Naive thymus-derived CD4-positive, alpha-beta T cell (primary cell): Measurements from ENCODE around the gene DUS1L. TPM values are rescaled to one million over a fixed set of nuclear protein-coding genes. Genes with fewer than 3 reads are reported as not detected.

Source experiments
- ATAC-seq: fragments of 150-1000 bp; cut with Tn5 transposase; 2 replicates; pipeline ENCODE4 v1.10.0; 2021; ENCODE audit warnings: mild to moderate bottlenecking, moderate library complexity
- CTCF ChIA-PET: fragments of 350-600 bp; sonication (Branson Sonifier 250); formaldehyde crosslinking; loops from one replicate; lab custom pipeline; 2021; ENCODE audit warnings: antibody characterized with exemption; lab: Charles Lee
- POLR2A ChIA-PET: fragments of 350-600 bp; sonication (Branson Sonifier 250); formaldehyde crosslinking; loops from one replicate; lab custom pipeline; 2021; ENCODE audit warnings: antibody characterized with exemption, inconsistent platforms; lab: Charles Lee
- DNase-seq, 9 donors: peaks; one replicate each; pipeline versions ENCODE4 v3.0.0 to v3.0.0-alpha.2; 2020 to 2022; ENCODE audit warnings: mixed read lengths in 1 of 9
- H3K27ac ChIP-seq: one replicate; pipeline ENCODE4 v1.7.0; 2013; ENCODE audit warnings: mild to moderate bottlenecking, low read depth, low read length, moderate library complexity
- H3K27me3 ChIP-seq, 2 donors: one replicate each; pipeline ENCODE4 v1.7.0; 2013; ENCODE audit warnings: low read length in 2 of 2, mild to moderate bottlenecking in 2 of 2, moderate library complexity in 2 of 2; ENCODE audit not compliant: control insufficient read depth in 2 of 2, insufficient read depth in 2 of 2
- H3K36me3 ChIP-seq, 3 experiments: 1 replicate in 2 of 3; 2 replicates in 1 of 3; pipeline ENCODE4 v1.7.0; 2013; ENCODE audit warnings: low read length in 3 of 3, mild to moderate bottlenecking in 3 of 3, moderate library complexity in 1 of 3; ENCODE audit not compliant: insufficient read depth in 3 of 3, control insufficient read depth in 2 of 3
- H3K4me1 ChIP-seq, 2 donors: one replicate each; pipeline ENCODE4 v1.7.0; 2013; ENCODE audit warnings: low read length in 2 of 2, mild to moderate bottlenecking in 2 of 2, moderate library complexity in 1 of 2; ENCODE audit not compliant: control insufficient read depth in 2 of 2, insufficient read depth in 2 of 2
- H3K4me3 ChIP-seq: 2 replicates; pipeline ENCODE4 v1.7.0; 2013; ENCODE audit warnings: mild to moderate bottlenecking, low read length
- H3K9me3 ChIP-seq, 3 experiments: 1 replicate in 2 of 3; 2 replicates in 1 of 3; pipeline ENCODE4 v1.7.0; 2013; ENCODE audit warnings: low read length in 3 of 3; ENCODE audit not compliant: control insufficient read depth in 2 of 3
- H3K27ac Mint-ChIP-seq, 9 donors: one replicate each; pipeline ENCODE4 v1.8.0; 2020 to 2022; ENCODE audit warnings: mixed read lengths in 9 of 9, mild to moderate bottlenecking in 8 of 9, moderate library complexity in 5 of 9, inconsistent platforms in 2 of 9
- H3K27me3 Mint-ChIP-seq, 5 donors: one replicate each; pipeline ENCODE4 v1.8.0; 2021 to 2022; ENCODE audit warnings: mixed read lengths in 5 of 5, mild to moderate bottlenecking in 1 of 5
- H3K36me3 Mint-ChIP-seq, 5 donors: one replicate each; pipeline ENCODE4 v1.8.0; 2020 to 2022; ENCODE audit warnings: mixed read lengths in 5 of 5, mild to moderate bottlenecking in 3 of 5, inconsistent platforms in 1 of 5
- H3K4me1 Mint-ChIP-seq, 7 donors: one replicate each; pipeline ENCODE4 v1.8.0; 2020 to 2022; ENCODE audit warnings: mixed read lengths in 7 of 7, mild to moderate bottlenecking in 3 of 7, inconsistent platforms in 1 of 7
- H3K4me3 Mint-ChIP-seq, 10 donors: one replicate each; pipeline ENCODE4 v1.8.0; 2020 to 2022; ENCODE audit warnings: mild to moderate bottlenecking in 10 of 10, mixed read lengths in 10 of 10, moderate library complexity in 6 of 10, inconsistent platforms in 2 of 10
- H3K9me3 Mint-ChIP-seq, 11 donors: one replicate each; pipeline ENCODE4 v1.8.0; 2020 to 2022; ENCODE audit warnings: mixed read lengths in 11 of 11, mild to moderate bottlenecking in 4 of 11, inconsistent platforms in 1 of 11, moderate library complexity in 1 of 11
- intact Hi-C, 2 donors: fragments of 100-400 bp; cut with micrococcal nuclease; formaldehyde crosslinking; loops; one replicate each; pipeline ENCODE4 v1.15.1; 2023
- polyA plus RNA-seq, 2 donors: library from polyadenylated mRNA; unstranded; fragments of 300-500 nt; fragmentation: Illumina TruSeq; gene quantifications; one replicate each; pipeline ENCODE4 v1.2.3, GENCODE V29; 2021
- total RNA-seq, 6 experiments: library from RNA in 5 of 6; stranded (reverse) in 5 of 6; gene quantifications; 1 replicate in 5 of 6; 2 replicates in 1 of 6; pipeline ENCODE4 v1.2.3 and lab custom pipeline; 2021 to 2026

Gene DUS1L
- total and polyA plus RNA-seq, 7 experiments from 2014 or later: 52.9 to 157 (median 143) TPM

DNA sequence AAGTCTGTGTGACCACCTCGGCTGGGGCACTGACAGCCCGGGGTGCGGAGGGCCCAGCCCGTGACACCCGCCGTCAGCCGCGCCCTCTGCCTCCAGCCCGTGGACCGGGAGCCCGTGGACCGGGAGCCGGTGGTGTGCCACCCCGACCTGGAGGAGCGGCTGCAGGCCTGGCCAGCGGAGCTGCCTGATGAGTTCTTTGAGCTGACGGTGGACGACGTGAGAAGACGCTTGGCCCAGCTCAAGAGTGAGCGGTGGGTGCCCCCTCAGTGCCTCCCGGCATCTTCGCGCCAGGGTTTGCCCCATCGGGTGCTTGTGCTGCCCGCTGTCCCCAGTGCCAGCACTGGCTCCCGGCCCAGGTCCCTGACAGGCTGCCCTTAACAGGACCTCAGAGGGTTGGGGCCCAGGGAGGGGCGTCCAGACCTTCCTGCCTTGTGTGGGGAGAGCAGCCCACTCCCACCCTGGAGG lies 56.6 kb downstream of the DUS1L start:
- intact Hi-C loops: no loop called here
- H3K36me3 ChIP-seq: peaks cover 0 to 10% (median 0%) of the 10 kb centered on the region in 3 experiments
- Mint-ChIP-seq H3K4me1 (peaks cover 0 to 3% (median 0%) of the 10 kb centered on the region in 7 donors), H3K36me3 (no peaks in the 10 kb centered on the region), H3K9me3 (no peaks in the 10 kb centered on the region), H3K4me3 (no peak overlapping the region), H3K27ac (no peak overlapping the region), H3K27me3 (no peaks in the 10 kb centered on the region)
- no peaks in the 10 kb centered on the region for H3K27me3 ChIP-seq
- H3K27ac ChIP-seq: no peak overlapping the region
- ChIA-PET POLR2A (interaction anchor here (0.5 to 0.7 kb wide), 2 partner anchors 12 to 145 kb away, joined by 3 read pairs; no protein-coding TSS in a partner anchor), CTCF (no interaction called here)
- ATAC-seq: no peak
- H3K4me1 ChIP-seq: no peaks in the 10 kb centered on the region
- no peaks in the 10 kb centered on the region for H3K9me3 ChIP-seq
- no peak overlapping the region for H3K4me3 ChIP-seq
- no peak for DNase-seq

DNA sequence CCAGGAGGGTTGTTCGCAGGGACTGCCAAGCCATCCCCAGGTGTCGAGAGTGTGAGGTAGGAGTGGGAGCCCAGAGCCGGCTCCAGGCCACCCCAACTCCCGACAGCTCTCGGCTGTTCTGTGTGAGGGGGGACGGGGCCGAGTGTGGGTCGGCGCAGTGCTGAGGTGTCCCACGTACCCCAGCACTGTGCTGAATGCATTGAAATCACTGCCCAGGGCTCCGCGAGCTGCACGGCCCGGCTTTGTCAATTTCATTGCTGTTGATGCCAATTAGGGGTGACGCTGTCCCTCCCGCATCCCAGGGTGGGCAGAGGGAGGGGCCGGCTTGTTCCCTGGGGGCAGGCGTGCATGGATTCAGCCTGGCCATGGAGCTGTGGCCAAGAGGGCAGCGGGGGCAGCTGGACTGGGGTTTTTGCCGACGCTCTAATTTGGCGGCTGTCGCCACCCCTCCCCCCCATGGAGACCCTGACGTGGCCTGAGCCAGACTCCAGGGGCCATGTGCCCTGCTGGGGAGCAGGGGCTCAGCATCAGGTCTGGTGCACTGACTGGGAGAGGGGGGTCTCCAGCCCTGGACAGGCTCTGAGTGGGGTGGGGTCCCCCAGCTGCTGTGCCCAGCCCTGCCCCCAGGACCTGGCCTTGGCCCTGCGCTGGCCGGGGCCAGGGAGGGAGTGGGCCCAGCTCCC lies 57.2 kb downstream of the DUS1L start:
- Histone ChIP-seq H3K36me3 (peaks cover 0 to 10% (median 0%) of the 10 kb centered on the region in 3 experiments), H3K4me3 (no peak overlapping the region), H3K9me3 (no peaks in the 10 kb centered on the region), H3K4me1 (no peaks in the 10 kb centered on the region), H3K27ac (no peak overlapping the region), H3K27me3 (no peaks in the 10 kb centered on the region)
- no peaks in the 10 kb centered on the region for H3K36me3 Mint-ChIP-seq
- peaks cover 0 to 3% (median 0%) of the 10 kb centered on the region in 7 donors for H3K4me1 Mint-ChIP-seq
- POLR2A ChIA-PET: interaction anchor here (0.5 to 0.7 kb wide), 2 partner anchors 11 to 145 kb away, joined by 3 read pairs; no protein-coding TSS in a partner anchor
- no peaks in the 10 kb centered on the region for H3K27me3 Mint-ChIP-seq
- H3K27ac Mint-ChIP-seq: no peak overlapping the region
- DNase-seq (no peak), ATAC-seq (no peak)
- no peak overlapping the region for H3K4me3 Mint-ChIP-seq
- CTCF ChIA-PET: no interaction called here
- intact Hi-C loops: no loop called here
- H3K9me3 Mint-ChIP-seq: no peaks in the 10 kb centered on the region

Other genes with a start within 250 kb of the DUS1L start
- 10 to 100 TPM; 41.1 to 65.3 (median 53.1) TPM for gene MCRIP1, start 232.5 kb downstream of the DUS1L start, total RNA-seq
- gene MCRIP1, start 232.5 kb downstream of the DUS1L start, polyA plus RNA-seq: 10 to 100 TPM; 44.5 to 59.0 TPM
- not detected for gene PPP1R27, start 230.8 kb downstream of the DUS1L start, total RNA-seq
- gene PPP1R27, start 230.8 kb downstream of the DUS1L start, polyA plus RNA-seq: under 1 TPM in 1 of 2 donors, not detected in 1; 0.13 TPM
- 100 to 1,000 TPM; 188 to 568 (median 304) TPM for gene P4HB, start 205.3 kb downstream of the DUS1L start, total RNA-seq
- gene P4HB, start 205.3 kb downstream of the DUS1L start, polyA plus RNA-seq: 100 to 1,000 TPM; 161 to 224 TPM
- 100 to 1,000 TPM; 308 to 671 (median 465) TPM for gene ARHGDIA, start 194.5 kb downstream of the DUS1L start, total RNA-seq
- gene ARHGDIA, start 194.5 kb downstream of the DUS1L start, polyA plus RNA-seq: 100 to 1,000 TPM in 1 of 2 donors, 10 to 100 TPM in 1; 66.5 to 140 TPM
- gene ALYREF, start 174.2 kb downstream of the DUS1L start, total RNA-seq: 100 to 1,000 TPM in 1 of 5 experiments, 10 to 100 TPM in 4; 38.3 to 159 (median 83.2) TPM
- gene ALYREF, start 174.2 kb downstream of the DUS1L start, polyA plus RNA-seq: 10 to 100 TPM; 28.5 to 31.5 TPM
- 100 to 1,000 TPM in 1 of 5 experiments, 10 to 100 TPM in 4; 30.8 to 106 (median 40.5) TPM for gene ANAPC11, start 174.1 kb downstream of the DUS1L start, total RNA-seq
- gene ANAPC11, start 174.1 kb downstream of the DUS1L start, polyA plus RNA-seq: 100 to 1,000 TPM; 245 to 278 TPM
- under 1 TPM in 4 of 5 experiments, not detected in 1; 0.29 to 0.59 (median 0.54) TPM for gene NPB, start 163.6 kb downstream of the DUS1L start, total RNA-seq
- gene NPB, start 163.6 kb downstream of the DUS1L start, polyA plus RNA-seq: under 1 TPM in 1 of 2 donors, not detected in 1; 0.20 TPM
- 10 to 100 TPM; 17.5 to 43.6 (median 35.2) TPM for gene PCYT2, start 154.4 kb downstream of the DUS1L start, total RNA-seq
- gene PCYT2, start 154.4 kb downstream of the DUS1L start, polyA plus RNA-seq: 10 to 100 TPM; 22.4 to 27.0 TPM
- 10 to 100 TPM; 56.0 to 81.4 (median 69.7) TPM for gene SIRT7, start 147.6 kb downstream of the DUS1L start, total RNA-seq
- gene SIRT7, start 147.6 kb downstream of the DUS1L start, polyA plus RNA-seq: 10 to 100 TPM; 21.6 to 38.7 TPM
- 10 to 100 TPM; 12.9 to 28.1 (median 18.1) TPM for gene MAFG, start 138.1 kb downstream of the DUS1L start, total RNA-seq
- 1 to 10 TPM; 2.4 to 2.6 TPM for gene MAFG, start 138.1 kb downstream of the DUS1L start, polyA plus RNA-seq
- gene PYCR1, start 128.5 kb downstream of the DUS1L start, total RNA-seq: 10 to 100 TPM in 1 of 5 experiments, 1 to 10 TPM in 4; 1.8 to 31.1 (median 2.3) TPM
- 1 to 10 TPM; 4.2 to 4.5 TPM for gene PYCR1, start 128.5 kb downstream of the DUS1L start, polyA plus RNA-seq
- not detected for gene MYADML2, start 118.6 kb downstream of the DUS1L start, total RNA-seq
- not detected for gene MYADML2, start 118.6 kb downstream of the DUS1L start, polyA plus RNA-seq
- gene NOTUM, start 104.6 kb downstream of the DUS1L start, total RNA-seq: under 1 TPM in 1 of 5 experiments, not detected in 4; 0.82 TPM
- gene NOTUM, start 104.6 kb downstream of the DUS1L start, polyA plus RNA-seq: under 1 TPM in 1 of 2 donors, not detected in 1; 0.35 TPM
- 10 to 100 TPM; 36.4 to 46.7 (median 46.0) TPM for gene ASPSCR1, start 88.2 kb downstream of the DUS1L start, total RNA-seq
- gene ASPSCR1, start 88.2 kb downstream of the DUS1L start, polyA plus RNA-seq: 10 to 100 TPM; 24.2 to 36.6 TPM
- gene CENPX, start 42.9 kb downstream of the DUS1L start, total RNA-seq: 10 to 100 TPM; 25.5 to 71.8 (median 31.8) TPM
- 10 to 100 TPM; 62.3 to 72.7 TPM for gene CENPX, start 42.9 kb downstream of the DUS1L start, polyA plus RNA-seq
- 10 to 100 TPM in 4 of 5 experiments, 1 to 10 TPM in 1; 9.2 to 39.1 (median 15.0) TPM for gene LRRC45, start 42.5 kb downstream of the DUS1L start, total RNA-seq
- gene LRRC45, start 42.5 kb downstream of the DUS1L start, polyA plus RNA-seq: 1 to 10 TPM; 4.1 to 6.3 TPM
- 1 to 10 TPM; 1.3 to 8.5 (median 2.1) TPM for gene RAC3, start 34.1 kb downstream of the DUS1L start, total RNA-seq
- not detected for gene RAC3, start 34.1 kb downstream of the DUS1L start, polyA plus RNA-seq
- 100 to 1,000 TPM in 1 of 5 experiments, 10 to 100 TPM in 4; 63.0 to 130 (median 83.6) TPM for gene DCXR, start 28.1 kb downstream of the DUS1L start, total RNA-seq
- gene DCXR, start 28.1 kb downstream of the DUS1L start, polyA plus RNA-seq: 100 to 1,000 TPM; 164 to 228 TPM
- gene RFNG, start 14.0 kb downstream of the DUS1L start, total RNA-seq: 10 to 100 TPM; 25.0 to 45.5 (median 31.5) TPM
- gene RFNG, start 14.0 kb downstream of the DUS1L start, polyA plus RNA-seq: 1 to 10 TPM; 4.2 to 6.7 TPM
- 10 to 100 TPM; 68.3 to 88.1 (median 71.7) TPM for gene GPS1, start 13.9 kb downstream of the DUS1L start, total RNA-seq
- 100 to 1,000 TPM; 105 to 124 TPM for gene GPS1, start 13.9 kb downstream of the DUS1L start, polyA plus RNA-seq
- gene FASN, start 32.4 kb upstream of the DUS1L start, total RNA-seq: 100 to 1,000 TPM in 2 of 5 experiments, 10 to 100 TPM in 3; 24.3 to 168 (median 59.0) TPM
- 1 to 10 TPM in 1 of 2 donors, under 1 TPM in 1; 0.96 to 1.5 TPM for gene FASN, start 32.4 kb upstream of the DUS1L start, polyA plus RNA-seq
- 100 to 1,000 TPM in 2 of 5 experiments, 10 to 100 TPM in 3; 75.7 to 127 (median 95.0) TPM for gene CCDC57, start 147.0 kb upstream of the DUS1L start, total RNA-seq
- 10 to 100 TPM; 32.1 to 36.8 TPM for gene CCDC57, start 147.0 kb upstream of the DUS1L start, polyA plus RNA-seq
- 100 to 1,000 TPM in 2 of 5 experiments, 10 to 100 TPM in 3; 14.6 to 264 (median 67.0) TPM for gene SLC16A3, start 163.2 kb upstream of the DUS1L start, total RNA-seq
- 1 to 10 TPM; 1.4 to 1.9 TPM for gene SLC16A3, start 163.2 kb upstream of the DUS1L start, polyA plus RNA-seq
- 100 to 1,000 TPM; 144 to 249 (median 176) TPM for gene CSNK1D, start 207.9 kb upstream of the DUS1L start, total RNA-seq
- gene CSNK1D, start 207.9 kb upstream of the DUS1L start, polyA plus RNA-seq: 10 to 100 TPM; 46.1 to 81.3 TPM